Smooth muscle cell of the pulmonary artery (primary cell): ENCODE measurements around the gene BAG5. TPM values are rescaled to one million over a fixed set of nuclear protein-coding genes. Genes with fewer than 3 reads are reported as not detected.

ENCODE experiments used
- total RNA-seq: library from RNA; depleted of rRNA; stranded (reverse); fragments of >200 nt; gene quantifications from 2 replicates; pipeline ENCODE4 v1.2.3, GENCODE V29; 2014

BAG5 gene
- total RNA-seq = 24.1 and 25.2 TPM in 2 replicates

GRCh38 chr14:103562429-103563225, at the start of gene BAG5, which contains the start of gene COA8:
Gene BAG5 (minus strand): TSS chr14:103562657. CDS start chr14:103561164, 1,493 bp downstream.
Gene COA8 (plus strand): TSS chr14:103562960. CDS start chr14:103563002, 42 bp downstream.

GRCh38 chr14:103528587-103529382, 33.7 kb downstream of the BAG5 start, which contains the start of gene TRMT61A:
Gene TRMT61A (plus strand): TSS chr14:103529196. CDS start chr14:103529979, 783 bp downstream.

GRCh38 chr14:103522649-103523574, 39.5 kb downstream of the BAG5 start, which contains the start of gene CKB:
Gene CKB (minus strand): TSS chr14:103522830. CDS start chr14:103522493, 337 bp downstream.

Other genes starting within 250 kb of the BAG5 start
- gene EIF5, start 228.4 kb downstream of the BAG5 start, total RNA-seq = 134 and 227 TPM in 2 replicates
- 65.9 and 75.1 TPM in 2 replicates for gene MARK3, start 177.2 kb downstream of the BAG5 start, total RNA-seq
- 16.1 and 27.5 TPM in 2 replicates for gene CKB, start 39.8 kb downstream of the BAG5 start, total RNA-seq
- gene TRMT61A, start 33.5 kb downstream of the BAG5 start, total RNA-seq = 10.6 and 16.8 TPM in 2 replicates
- 17.7 and 22.5 TPM in 2 replicates for gene COA8, start 303 bp upstream of the BAG5 start, total RNA-seq
- gene KLC1, start 66.6 kb upstream of the BAG5 start, total RNA-seq = 184 and 219 TPM in 2 replicates
- 6.1 and 7.2 TPM in 2 replicates for gene XRCC3, start 152.8 kb upstream of the BAG5 start, total RNA-seq
- gene ZFYVE21, start 153.2 kb upstream of the BAG5 start, total RNA-seq = 55.0 and 72.9 TPM in 2 replicates